ENCODE data around the gene ADGRG4. TPM values are rescaled to one million over a fixed set of nuclear protein-coding genes. Genes with fewer than 3 reads are reported as not detected.

ADGRG4 gene
- total RNA-seq, 4 donors from 2014 or later, result under 0.01 TPM; not detected in 3

DNA sequence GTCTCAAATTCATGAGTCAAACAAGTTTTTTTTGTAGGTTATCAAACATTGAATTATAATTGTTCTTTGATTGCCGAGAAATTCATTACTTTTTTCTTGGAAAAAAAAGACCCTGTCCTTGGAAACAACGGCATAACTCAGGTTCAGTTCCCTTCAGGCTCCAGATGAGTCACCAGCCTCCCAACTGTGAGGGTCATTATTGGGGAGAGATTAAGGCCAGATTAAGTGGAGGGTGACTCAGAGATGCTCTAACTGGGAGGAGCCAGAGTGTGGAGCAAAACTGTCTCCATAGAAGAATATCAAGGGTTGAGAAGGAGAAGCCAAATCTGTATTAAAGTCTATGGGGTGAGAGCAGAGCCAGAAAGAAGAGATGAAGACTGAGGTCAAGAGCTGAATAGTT lies 9.6 kb downstream of the ADGRG4 start:
- Histone ChIP-seq H3K27me3 (no peaks in the 10 kb centered on the region), H3K9me3 (no peaks in the 10 kb centered on the region), H3K27ac (no peak overlapping the region), H3K4me3 (replicated peaks in 1 of 3) (no peak overlapping the region), H3K4me1 (no peaks in the 10 kb centered on the region), H3K36me3 (no peaks in the 10 kb centered on the region)
- 57 to 97% methylated on average over 2 of the region's 2 CpGs for WGBS, 2 donors
- intact Hi-C loops (cut with DNase I), result no loop called here
- no peak for DNase-seq
- TF ChIP-seq POLR2A (IDR thresholded peaks at IDR 0.05), result no peak
- TF ChIP-seq, protein P1, sequence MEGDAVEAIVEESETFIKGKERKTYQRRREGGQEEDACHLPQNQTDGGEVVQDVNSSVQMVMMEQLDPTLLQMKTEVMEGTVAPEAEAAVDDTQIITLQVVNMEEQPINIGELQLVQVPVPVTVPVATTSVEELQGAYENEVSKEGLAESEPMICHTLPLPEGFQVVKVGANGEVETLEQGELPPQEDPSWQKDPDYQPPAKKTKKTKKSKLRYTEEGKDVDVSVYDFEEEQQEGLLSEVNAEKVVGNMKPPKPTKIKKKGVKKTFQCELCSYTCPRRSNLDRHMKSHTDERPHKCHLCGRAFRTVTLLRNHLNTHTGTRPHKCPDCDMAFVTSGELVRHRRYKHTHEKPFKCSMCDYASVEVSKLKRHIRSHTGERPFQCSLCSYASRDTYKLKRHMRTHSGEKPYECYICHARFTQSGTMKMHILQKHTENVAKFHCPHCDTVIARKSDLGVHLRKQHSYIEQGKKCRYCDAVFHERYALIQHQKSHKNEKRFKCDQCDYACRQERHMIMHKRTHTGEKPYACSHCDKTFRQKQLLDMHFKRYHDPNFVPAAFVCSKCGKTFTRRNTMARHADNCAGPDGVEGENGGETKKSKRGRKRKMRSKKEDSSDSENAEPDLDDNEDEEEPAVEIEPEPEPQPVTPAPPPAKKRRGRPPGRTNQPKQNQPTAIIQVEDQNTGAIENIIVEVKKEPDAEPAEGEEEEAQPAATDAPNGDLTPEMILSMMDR (IDR thresholded peaks at IDR 0.05), result no peak

DNA sequence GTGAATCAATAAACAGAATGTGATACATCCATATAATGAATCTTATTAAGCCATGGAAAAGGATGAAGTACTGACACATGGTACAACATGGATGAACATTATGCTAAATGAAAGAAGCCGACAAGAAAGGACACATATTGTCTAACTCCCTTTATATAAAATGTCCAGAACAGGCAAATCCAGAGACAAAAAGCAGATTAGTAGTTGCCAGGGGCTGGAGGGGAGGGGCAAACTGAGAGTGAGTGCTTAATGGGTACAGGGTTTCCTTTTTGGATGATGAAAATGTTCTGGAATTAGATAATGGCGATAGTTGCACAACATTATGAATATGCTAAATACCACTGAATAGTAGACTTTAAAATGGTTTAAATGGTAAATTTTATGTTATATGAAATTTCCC lies 17.4 kb downstream of the ADGRG4 start:
- H3K27ac ChIP-seq, result no peak overlapping the region
- WGBS, 2 donors, result 78 to 92% methylated on average over 2 of the region's 2 CpGs
- H3K4me1 ChIP-seq, result no peaks in the 10 kb centered on the region

DNA sequence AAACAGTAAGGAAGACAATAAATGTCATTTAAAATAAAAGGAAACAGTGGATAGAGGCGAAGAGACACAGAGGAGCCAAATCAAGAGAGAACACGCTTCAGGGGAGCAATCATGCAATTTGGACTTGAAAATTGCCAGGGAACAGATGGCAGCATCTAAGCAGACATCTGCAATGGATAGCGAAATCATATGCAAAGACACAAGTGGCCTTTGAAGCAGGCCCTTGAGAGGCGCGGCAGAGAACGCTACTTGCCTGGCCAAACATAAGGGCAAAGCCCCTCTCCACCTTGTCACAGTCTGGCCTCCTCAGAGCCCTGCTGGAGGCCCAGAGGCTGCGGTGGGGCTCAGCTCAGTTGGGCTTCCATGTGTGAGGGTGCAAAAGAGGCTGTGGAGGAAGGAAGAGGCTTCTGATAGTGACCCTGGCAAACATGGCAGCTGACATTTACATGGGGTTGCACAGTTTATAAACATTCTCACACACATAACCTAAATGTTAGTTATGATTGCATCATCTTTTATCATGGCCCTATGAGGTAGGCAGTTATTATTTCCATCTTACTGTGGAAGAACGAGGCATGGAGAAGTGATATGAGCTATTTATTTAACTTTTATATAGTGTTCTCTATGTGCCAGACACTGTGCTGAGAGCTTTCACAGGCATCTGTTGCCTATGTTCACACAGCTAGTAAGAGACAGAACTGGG lies 18.3 kb downstream of the ADGRG4 start:
- H3K9me3 ChIP-seq, result no peaks in the 10 kb centered on the region
- H3K36me3 ChIP-seq, result no peaks in the 10 kb centered on the region
- DNase-seq, result no peak
- no peaks in the 10 kb centered on the region for H3K4me1 ChIP-seq
- TF ChIP-seq, protein P1 (IDR thresholded peaks at IDR 0.05), result no peak
- no peak for TF ChIP-seq POLR2A (IDR thresholded peaks at IDR 0.05)
- no peaks in the 10 kb centered on the region for H3K27me3 ChIP-seq
- 63 to 76% methylated on average over 8 of the region's 8 CpGs for WGBS, 2 donors
- no peak overlapping the region for H3K27ac ChIP-seq
- H3K4me3 ChIP-seq (replicated peaks in 1 of 3), result no peak overlapping the region
- intact Hi-C loops (cut with DNase I), result no loop called here

More for the DNA sequence above, 17.4 kb downstream of the ADGRG4 start:
- H3K9me3 ChIP-seq, result no peaks in the 10 kb centered on the region
- no peak overlapping the region for H3K4me3 ChIP-seq (replicated peaks in 1 of 3)
- no peak for TF ChIP-seq POLR2A (IDR thresholded peaks at IDR 0.05)
- TF ChIP-seq, protein P1 (IDR thresholded peaks at IDR 0.05), result no peak
- intact Hi-C loops (cut with DNase I), result no loop called here
- no peaks in the 10 kb centered on the region for H3K36me3 ChIP-seq
- no peaks in the 10 kb centered on the region for H3K27me3 ChIP-seq
- no peak for DNase-seq

DNA sequence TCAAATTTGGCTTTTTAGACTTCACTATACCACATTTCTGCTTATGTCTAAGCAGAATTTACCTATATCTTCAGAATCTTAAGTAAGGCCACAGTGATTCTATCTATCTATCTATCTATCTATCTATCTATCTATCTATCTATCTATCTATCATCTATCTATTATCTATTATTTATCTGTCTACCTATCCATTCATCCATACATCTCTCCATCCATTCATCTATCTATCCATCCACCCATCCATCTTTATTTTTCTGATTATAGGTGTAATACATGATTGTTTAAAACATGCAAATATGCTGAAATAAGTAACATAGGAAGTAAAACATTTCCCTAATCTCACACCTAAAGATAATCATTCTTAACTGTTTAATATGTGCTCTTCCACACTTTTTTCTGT lies 18.8 kb downstream of the ADGRG4 start:
- Histone ChIP-seq H3K4me1 (no peaks in the 10 kb centered on the region), H3K36me3 (no peaks in the 10 kb centered on the region), H3K27me3 (no peaks in the 10 kb centered on the region), H3K9me3 (no peaks in the 10 kb centered on the region), H3K4me3 (replicated peaks in 1 of 3) (no peak overlapping the region), H3K27ac (no peak overlapping the region)
- DNase-seq, result no peak
- TF ChIP-seq, protein P1 (IDR thresholded peaks at IDR 0.05), result no peak
- no peak for TF ChIP-seq POLR2A (IDR thresholded peaks at IDR 0.05)
- intact Hi-C loops (cut with DNase I), result no loop called here

DNA sequence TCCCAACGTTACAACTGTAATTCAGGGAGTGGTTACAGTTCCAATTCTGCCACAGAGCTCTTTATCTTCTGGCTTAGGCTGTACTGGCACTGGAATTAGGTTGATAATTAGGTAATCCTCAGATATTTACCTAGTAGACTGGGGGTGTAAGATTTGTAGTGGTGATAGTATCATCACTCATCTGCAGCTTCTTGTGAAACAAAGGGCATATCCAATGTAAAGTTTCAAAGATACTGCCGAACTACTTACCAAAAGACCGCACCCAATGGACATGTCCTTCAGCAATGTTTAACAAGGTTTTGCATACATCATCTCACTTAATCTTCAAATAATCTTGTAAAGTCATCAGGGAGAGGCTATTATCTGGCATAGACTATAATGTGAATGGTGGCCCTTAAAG lies 20.8 kb downstream of the ADGRG4 start:
- H3K27ac ChIP-seq, result no peak overlapping the region
- no peaks in the 10 kb centered on the region for H3K36me3 ChIP-seq
- H3K4me3 ChIP-seq (replicated peaks in 1 of 3), result no peak overlapping the region
- no peaks in the 10 kb centered on the region for H3K27me3 ChIP-seq
- DNase-seq, result no peak
- TF ChIP-seq, protein P1 (IDR thresholded peaks at IDR 0.05), result no peak
- no peak for TF ChIP-seq POLR2A (IDR thresholded peaks at IDR 0.05)
- WGBS, 2 donors, result 73 to 75% methylated on average over 3 of the region's 3 CpGs
- no peaks in the 10 kb centered on the region for H3K9me3 ChIP-seq
- intact Hi-C loops (cut with DNase I), result no loop called here
- no peaks in the 10 kb centered on the region for H3K4me1 ChIP-seq
